Pancreas (tissue), 10 donors: ENCODE results near the gene TPCN2. TPM values are rescaled to one million over a fixed set of nuclear protein-coding genes. Genes with fewer than 3 reads are reported as not detected.
"Not testable (repeated sequence)": the region's sequence is repeated elsewhere in the genome, so short reads cannot be mapped to it uniquely, and the experiment has no call there.

Experiments used
- ATAC-seq, 4 donors: fragments of 200-7000 bp; cut with Tn5 transposase; one replicate each; pipeline versions ENCODE4 v1.8.0 to v1.9.1; 2020; ENCODE audit warnings: mild to moderate bottlenecking in 4 of 4, moderate library complexity in 4 of 4
- DNase-seq, 6 donors: peaks; one replicate each; pipeline ENCODE4 v3.0.0-alpha.2; 2020
- FAIRE-seq: peaks from 2 replicates; lab custom pipeline; 2012; peaks lifted over from hg19 to GRCh38; lab: Jason Lieb, UNC
- H3K27ac ChIP-seq, 4 donors: fragments of 200-600 bp; sonication (generic); 1 replicate in 3 of 4; 2 replicates in 1 of 4; pipeline versions ENCODE4 v1.5.0 to v1.8.0; 2020
- H3K27me3 ChIP-seq, 4 donors: fragments of 200-600 bp; one replicate each; pipeline ENCODE4 v1.8.0; 2021
- H3K36me3 ChIP-seq, 3 donors: fragments of 200-600 bp; sonication (generic) in 1 of 3; one replicate each; pipeline versions ENCODE4 v1.5.0 to v1.8.0; 2020 to 2021
- H3K4me1 ChIP-seq, 3 donors: fragments of 200-600 bp; one replicate each; pipeline ENCODE4 v1.8.0; 2021
- H3K4me3 ChIP-seq, 4 donors: fragments of 200-600 bp; sonication (generic) in 2 of 4; one replicate each; pipeline versions ENCODE4 v1.5.0 to v1.8.0; 2020 to 2021
- H3K9me3 ChIP-seq, 4 donors: fragments of 200-600 bp; one replicate each; pipeline ENCODE4 v1.8.0; 2021
- WGBS, 2 donors: extraction: QIAGEN DNeasy Blood & Tissue Kit; methylation state at CpG; one replicate each; pipeline ENCODE4 v1.1.7; 2013; 5-methylcytosine and 5-hydroxymethylcytosine counted together
- intact Hi-C, 3 donors: fragments of 100-400 bp; cut with DNase I; formaldehyde crosslinking; loops; one replicate each; pipeline versions ENCODE4 v1.11.1 to v1.14.2; 2022
- polyA plus RNA-seq, 2 donors: library from polyadenylated mRNA; stranded (reverse); fragments of 200-250 nt; gene quantifications; one replicate each; pipeline ENCODE4 v1.2.3, GENCODE V29; 2013
- total RNA-seq, 6 donors: library from RNA; stranded (reverse); fragmentation: NEBNext Ultra II Directional in 4 of 6; extraction: Animal tissue kit (Norgen Biotek cat#: 25700) in 4 of 6; gene quantifications; one replicate each; pipeline versions ENCODE4 v1.2.1 to v1.2.4, GENCODE V29; 2021 to 2023
- TF ChIP-seq, protein P1 (sequence below), 4 donors: fragments of 200-600 bp; sonication (generic) in 3 of 4; IDR thresholded peaks; one replicate each; pipeline versions ENCODE4 v1.5.0 to v1.8.0; 2021; ENCODE audit warnings: antibody characterized with exemption in 4 of 4
- donor health status: healthy with polysubstance abuse.
- donor health status: DM: no; HTN: no; CAD: no; lungs with moderate emphysema.
- donor health status: DM: no; HTN: no; CAD: no.
- donor health status: control.
- donor health status: control.
- donor health status: Bipolar disorder and iron deficiency.
- donor health status: DM: yes; HTN: yes; CAD: no.
- donor health status: DM: no; HTN: no; CAD: no.
- donor health status: DM: no; HTN: no; CAD: no.
- donor health status: DM: yes; HTN: yes; CAD: no.

Gene TPCN2
- total and polyA plus RNA-seq, 8 donors = 5.6 to 13.5 (median 9.9) TPM

DNA sequence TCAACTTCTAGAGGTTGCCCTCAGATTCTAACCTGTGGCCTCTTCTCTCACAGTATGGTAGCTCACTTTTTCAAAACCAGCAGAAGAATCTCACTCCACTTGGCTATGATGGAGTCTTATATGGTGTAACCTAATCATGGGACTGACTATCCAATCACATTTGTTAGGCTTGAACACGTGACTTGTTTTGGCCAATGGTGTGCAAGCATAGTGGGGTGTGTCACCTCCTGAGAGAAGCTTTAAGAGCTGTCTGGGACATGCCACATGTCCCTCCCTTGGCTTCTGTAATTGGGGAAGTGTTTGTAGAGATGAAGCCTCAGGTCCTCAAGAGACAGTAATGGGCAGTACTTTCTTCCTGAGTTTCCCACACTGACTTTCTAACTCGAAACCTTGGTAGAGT, 94.2 kb downstream of the TPCN2 start:
- FAIRE-seq (no peak), ATAC-seq (no peak), DNase-seq (no peak)
- TF ChIP-seq, protein P1, sequence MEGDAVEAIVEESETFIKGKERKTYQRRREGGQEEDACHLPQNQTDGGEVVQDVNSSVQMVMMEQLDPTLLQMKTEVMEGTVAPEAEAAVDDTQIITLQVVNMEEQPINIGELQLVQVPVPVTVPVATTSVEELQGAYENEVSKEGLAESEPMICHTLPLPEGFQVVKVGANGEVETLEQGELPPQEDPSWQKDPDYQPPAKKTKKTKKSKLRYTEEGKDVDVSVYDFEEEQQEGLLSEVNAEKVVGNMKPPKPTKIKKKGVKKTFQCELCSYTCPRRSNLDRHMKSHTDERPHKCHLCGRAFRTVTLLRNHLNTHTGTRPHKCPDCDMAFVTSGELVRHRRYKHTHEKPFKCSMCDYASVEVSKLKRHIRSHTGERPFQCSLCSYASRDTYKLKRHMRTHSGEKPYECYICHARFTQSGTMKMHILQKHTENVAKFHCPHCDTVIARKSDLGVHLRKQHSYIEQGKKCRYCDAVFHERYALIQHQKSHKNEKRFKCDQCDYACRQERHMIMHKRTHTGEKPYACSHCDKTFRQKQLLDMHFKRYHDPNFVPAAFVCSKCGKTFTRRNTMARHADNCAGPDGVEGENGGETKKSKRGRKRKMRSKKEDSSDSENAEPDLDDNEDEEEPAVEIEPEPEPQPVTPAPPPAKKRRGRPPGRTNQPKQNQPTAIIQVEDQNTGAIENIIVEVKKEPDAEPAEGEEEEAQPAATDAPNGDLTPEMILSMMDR (IDR thresholded peaks at IDR 0.05) = no peak
- Histone ChIP-seq H3K4me3 (no peak overlapping the region), H3K27ac (no peak overlapping the region), H3K27me3 (no peaks in the 10 kb centered on the region), H3K4me1 (no peaks in the 10 kb centered on the region), H3K36me3 (no peaks in the 10 kb centered on the region), H3K9me3 (no peaks in the 10 kb centered on the region)
- 94 to 96% methylated on average over 2 of the region's 2 CpGs for WGBS, 2 donors
- intact Hi-C loops = no loop called here

DNA sequence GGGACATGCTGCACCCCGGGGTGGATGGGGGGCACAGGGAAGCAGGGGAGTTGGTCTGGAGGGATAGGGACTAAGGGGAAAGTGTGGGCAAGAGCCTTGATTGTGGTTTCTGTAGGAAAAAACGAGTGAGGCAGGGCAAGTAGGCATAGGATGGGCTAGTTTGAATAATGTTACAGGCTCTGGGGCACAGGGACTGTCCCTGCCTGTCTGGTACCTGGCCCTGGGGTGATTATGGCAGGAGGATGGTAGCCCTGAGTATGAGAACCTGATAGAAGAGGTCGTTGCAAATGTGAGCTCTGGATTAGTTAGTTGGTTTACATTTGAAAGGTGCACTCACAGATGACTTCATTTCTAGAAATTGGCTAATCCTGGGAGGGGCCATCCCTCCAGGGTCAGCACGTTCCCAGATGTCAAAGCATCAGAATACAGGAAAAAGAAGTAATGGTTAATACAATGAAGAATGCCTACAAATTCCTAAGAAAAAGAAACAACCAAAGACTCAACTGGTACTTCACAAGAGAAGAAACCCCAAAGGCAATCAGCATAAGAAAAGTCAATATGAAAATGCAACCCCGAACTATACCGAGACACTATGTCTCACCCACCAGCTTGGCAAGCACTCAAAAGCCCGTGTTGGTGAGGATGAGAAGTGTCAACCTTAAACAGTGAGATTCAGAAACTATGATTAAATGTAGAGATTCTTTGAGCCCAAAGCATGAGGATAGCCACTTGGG, 95.8 kb downstream of the TPCN2 start:
- H3K27me3 ChIP-seq = no peaks in the 10 kb centered on the region
- 72% methylated on average over 7 of the region's 7 CpGs for WGBS, 2 donors
- H3K27ac ChIP-seq = no peak overlapping the region
- intact Hi-C loops = no loop called here
- TF ChIP-seq, protein P1 (IDR thresholded peaks at IDR 0.05) = no peak
- H3K36me3 ChIP-seq = no peaks in the 10 kb centered on the region
- no peaks in the 10 kb centered on the region for H3K9me3 ChIP-seq
- ATAC-seq (no peak), DNase-seq (no peak), FAIRE-seq (no peak)
- no peak overlapping the region for H3K4me3 ChIP-seq
- no peaks in the 10 kb centered on the region for H3K4me1 ChIP-seq

DNA sequence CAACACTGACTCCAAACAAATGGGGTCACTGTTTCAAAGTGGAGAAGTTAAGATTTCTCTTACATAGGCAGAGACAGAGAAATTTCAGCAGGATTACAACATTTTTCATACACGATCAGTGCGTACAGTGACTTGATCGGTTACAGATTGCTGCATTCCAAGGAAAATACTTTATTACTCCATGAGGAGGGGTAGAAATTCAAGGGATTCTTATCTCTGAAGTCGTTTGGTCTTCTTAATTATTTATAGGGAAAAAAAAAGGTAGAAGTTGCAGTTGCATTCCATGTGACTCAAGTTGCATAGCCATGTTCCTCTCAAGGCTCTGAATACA, 96.3 kb downstream of the TPCN2 start:
- DNase-seq (no peak), FAIRE-seq (no peak), ATAC-seq (no peak)
- Histone ChIP-seq H3K4me1 (no peaks in the 10 kb centered on the region), H3K27ac (no peak overlapping the region), H3K9me3 (no peaks in the 10 kb centered on the region), H3K4me3 (no peak overlapping the region), H3K27me3 (no peaks in the 10 kb centered on the region), H3K36me3 (no peaks in the 10 kb centered on the region)
- WGBS, 2 donors = 69 to 73% methylated on average over 4 of the region's 4 CpGs
- intact Hi-C loops = no loop called here
- TF ChIP-seq, protein P1 (IDR thresholded peaks at IDR 0.05) = no peak

DNA sequence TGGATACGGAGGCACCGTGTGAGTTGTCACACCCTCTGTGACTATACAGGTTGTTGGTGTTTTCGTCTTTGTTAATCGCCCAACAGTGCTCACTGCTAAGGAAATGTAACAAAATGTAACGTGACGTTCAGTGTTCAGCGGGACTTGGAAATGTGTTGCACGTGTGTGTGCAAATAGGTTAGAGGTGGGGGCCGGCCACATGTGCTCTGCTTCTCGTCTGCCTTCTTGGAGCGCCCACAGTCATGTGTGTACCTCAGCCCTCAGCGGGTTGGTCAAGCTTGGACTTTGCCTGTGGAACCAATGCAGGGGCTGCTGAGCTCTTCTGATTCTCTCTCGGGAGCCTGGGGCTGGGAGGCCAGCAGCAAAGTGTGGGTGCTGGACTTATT, 99.6 kb downstream of the TPCN2 start:
- ATAC-seq = no peak
- no peaks in the 10 kb centered on the region for H3K9me3 ChIP-seq
- H3K4me1 ChIP-seq = no peaks in the 10 kb centered on the region
- no peak for FAIRE-seq
- H3K4me3 ChIP-seq = no peak overlapping the region
- TF ChIP-seq, protein P1 (IDR thresholded peaks at IDR 0.05) = no peak
- no peaks in the 10 kb centered on the region for H3K36me3 ChIP-seq
- no peak for DNase-seq
- no peaks in the 10 kb centered on the region for H3K27me3 ChIP-seq
- intact Hi-C loops = no loop called here
- no peak overlapping the region for H3K27ac ChIP-seq
- 93 to 97% methylated on average over 13 of the region's 13 CpGs for WGBS, 2 donors

DNA sequence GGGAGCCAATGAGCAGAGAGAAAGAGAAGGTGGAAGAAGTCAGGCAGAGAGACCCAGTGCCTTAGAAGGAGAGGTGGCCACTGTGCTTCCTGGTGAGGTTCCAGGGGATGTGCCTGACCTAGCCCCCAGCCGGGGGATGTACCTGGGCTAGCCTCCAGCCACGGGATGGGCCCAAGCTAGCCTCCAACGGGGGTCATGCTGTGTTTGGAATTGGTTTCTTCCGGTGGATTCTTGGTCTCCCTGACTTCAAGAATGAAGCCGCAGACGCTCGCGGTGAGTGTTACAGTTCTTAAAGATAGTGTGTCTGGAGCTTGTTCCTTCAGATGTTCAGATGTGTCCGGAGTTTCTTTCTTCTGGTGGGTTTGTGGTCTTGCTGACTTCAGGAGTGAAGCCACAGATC, 100.1 kb downstream of the TPCN2 start:
- Histone ChIP-seq H3K27ac (no peak overlapping the region), H3K27me3 (no peaks in the 10 kb centered on the region), H3K4me1 (no peaks in the 10 kb centered on the region), H3K9me3 (no peaks in the 10 kb centered on the region), H3K36me3 (no peaks in the 10 kb centered on the region), H3K4me3 (no peak overlapping the region)
- ATAC-seq (no peak), FAIRE-seq (no peak), DNase-seq (no peak)
- intact Hi-C loops = no loop called here
- TF ChIP-seq, protein P1 (IDR thresholded peaks at IDR 0.05) = no peak
- WGBS, 2 donors = 89 to 90% methylated on average over 9 of the region's 9 CpGs

DNA sequence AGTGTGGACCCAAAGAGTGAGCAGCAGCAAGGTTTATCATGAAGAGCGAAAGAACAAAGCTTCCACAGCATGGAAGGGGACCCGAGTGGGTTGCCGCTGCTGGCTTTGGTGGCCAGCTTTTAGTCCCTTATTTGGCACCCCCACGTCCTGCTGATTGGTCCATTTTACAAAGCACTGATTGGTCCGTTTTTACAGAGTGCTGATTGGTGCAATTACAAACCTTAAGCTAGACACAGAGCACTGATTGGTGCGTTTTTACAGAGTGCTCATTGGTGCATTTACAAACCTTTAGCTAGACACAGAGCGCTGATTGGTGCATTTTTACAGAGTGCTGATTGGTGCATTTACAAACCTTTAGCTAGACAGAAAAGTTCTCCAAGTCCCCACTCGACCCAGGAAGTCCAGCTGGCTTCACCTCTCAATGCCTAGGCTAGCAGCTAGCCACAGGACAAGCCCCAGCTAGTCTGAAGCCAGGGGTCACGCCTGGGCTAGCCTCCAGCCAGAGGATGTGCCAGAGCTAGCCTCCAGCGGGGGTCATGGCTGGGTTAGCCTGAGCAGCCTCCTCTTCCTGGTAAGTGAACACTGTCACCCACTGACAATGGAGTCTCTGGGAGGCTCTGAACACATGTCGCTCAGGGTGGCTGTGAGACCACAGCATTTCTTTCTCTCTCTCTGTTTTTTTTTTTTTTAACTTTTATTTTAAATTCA, 100.8 kb downstream of the TPCN2 start:
- H3K4me1 ChIP-seq, DNase-seq, H3K9me3 ChIP-seq, ATAC-seq, H3K4me3 ChIP-seq, intact Hi-C loops, H3K27me3 ChIP-seq, H3K27ac ChIP-seq, FAIRE-seq, H3K36me3 ChIP-seq: not testable (repeated sequence)
- 84 to 89% methylated on average over 11 of the region's 11 CpGs for WGBS, 2 donors
